GM21381 (cell line): Measurements from ENCODE around the gene SPTBN1.

ENCODE experiments used
- ATAC-seq: cut with Tn5 transposase; IDR thresholded peaks from one replicate; pipeline ENCODE4 v1.9.1; 2021; ENCODE audit warnings: mild to moderate bottlenecking, moderate library complexity; ENCODE audit not compliant: unreplicated experiment

The SPTBN1 gene

DNA sequence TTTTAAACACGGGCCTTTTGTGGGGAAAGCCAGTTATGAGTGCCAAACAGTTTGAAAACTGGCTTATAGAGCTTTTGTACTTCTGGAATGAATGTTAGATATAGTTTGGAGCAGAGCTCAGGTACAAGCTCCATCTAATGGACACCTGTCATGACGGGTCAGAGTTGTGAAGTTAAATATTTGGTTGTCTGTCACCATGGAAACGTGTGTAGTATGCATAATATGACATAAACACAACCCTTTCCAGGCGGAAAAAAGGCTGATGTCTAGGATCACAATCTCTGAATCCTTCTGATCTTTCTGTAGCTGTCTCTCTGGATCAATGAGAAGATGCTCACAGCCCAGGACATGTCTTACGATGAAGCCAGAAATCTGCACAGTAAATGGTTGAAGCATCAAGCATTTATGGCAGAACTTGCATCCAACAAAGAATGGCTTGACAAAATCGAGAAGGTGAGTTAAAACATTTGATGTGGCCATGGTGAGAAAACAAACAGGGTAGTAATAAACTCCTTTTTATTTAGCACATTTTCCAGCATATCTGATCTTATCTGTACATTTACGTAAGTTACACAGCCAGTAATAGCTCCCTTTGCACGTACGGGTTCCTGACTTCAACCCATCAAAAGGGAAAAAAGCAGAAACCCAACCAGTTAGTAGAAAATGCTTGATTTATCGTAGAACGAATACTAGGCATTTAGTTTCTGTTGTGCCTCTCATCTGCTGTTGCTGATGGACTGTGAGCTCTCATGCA is 186.7 kb downstream of the SPTBN1 start:
- ATAC-seq: no peak

DNA sequence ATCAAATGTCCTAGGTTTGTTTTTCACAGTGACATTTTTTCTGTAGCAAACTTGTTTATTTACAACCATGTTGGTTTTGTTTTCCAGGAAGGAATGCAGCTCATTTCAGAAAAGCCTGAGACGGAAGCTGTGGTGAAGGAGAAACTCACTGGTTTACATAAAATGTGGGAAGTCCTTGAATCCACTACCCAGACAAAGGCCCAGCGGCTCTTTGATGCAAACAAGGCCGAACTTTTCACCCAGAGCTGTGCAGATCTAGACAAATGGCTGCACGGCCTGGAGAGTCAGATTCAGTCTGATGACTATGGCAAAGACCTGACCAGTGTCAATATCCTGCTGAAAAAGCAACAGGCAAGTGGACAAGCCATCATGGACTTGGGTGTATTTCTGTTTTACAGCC is 188.1 kb downstream of the SPTBN1 start:
- ATAC-seq: no peak

DNA sequence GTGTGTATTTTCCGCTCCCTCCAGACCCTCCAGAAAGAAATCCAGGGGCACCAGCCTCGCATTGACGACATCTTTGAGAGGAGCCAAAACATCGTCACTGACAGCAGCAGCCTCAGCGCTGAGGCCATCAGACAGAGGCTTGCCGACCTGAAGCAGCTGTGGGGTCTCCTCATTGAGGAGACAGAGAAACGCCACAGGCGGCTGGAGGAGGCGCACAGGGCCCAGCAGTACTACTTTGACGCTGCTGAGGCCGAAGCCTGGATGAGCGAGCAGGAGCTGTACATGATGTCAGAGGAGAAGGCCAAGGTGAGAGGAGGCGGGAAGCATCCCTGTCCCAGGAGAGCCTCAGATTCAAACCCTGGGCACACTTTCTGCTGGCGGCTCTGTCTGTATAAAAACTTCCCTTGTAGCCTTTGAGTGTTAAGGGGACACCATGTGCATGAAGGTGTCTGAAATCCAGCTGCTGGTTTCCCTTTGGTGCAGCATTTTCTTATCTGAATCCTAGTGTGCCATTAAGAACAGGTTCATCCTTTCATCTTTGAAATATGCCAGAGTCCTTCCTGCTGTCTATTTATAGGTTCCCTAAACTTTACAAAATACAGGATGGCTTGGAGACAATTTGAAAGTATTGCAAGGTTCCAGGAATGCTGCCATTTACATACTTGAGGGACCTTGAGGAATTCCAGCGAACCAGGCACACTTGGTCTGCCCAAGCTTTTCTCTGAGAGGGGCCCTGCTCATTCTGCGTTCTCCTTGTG is 190.2 kb downstream of the SPTBN1 start:
- ATAC-seq: no peak

DNA sequence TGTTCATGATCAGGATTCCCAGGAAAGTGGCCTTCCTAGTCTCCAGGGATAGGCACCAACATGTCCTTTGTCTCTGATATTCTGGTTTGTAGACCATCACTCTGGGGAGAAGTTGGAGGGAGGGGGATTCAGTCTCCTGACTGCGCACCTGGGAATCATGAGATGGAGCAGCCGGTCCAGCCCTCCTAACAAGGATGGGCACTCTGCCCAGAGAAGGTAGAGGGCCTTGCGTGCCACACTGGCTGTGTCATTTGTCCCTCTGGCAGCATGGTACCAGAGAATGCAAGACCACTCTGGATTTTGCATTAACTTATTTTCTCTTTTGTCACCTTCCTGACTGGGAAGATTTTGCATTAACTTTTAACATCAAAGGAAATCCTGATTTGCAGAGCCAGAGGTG is 192.1 kb downstream of the SPTBN1 start:
- ATAC-seq: no peak

DNA sequence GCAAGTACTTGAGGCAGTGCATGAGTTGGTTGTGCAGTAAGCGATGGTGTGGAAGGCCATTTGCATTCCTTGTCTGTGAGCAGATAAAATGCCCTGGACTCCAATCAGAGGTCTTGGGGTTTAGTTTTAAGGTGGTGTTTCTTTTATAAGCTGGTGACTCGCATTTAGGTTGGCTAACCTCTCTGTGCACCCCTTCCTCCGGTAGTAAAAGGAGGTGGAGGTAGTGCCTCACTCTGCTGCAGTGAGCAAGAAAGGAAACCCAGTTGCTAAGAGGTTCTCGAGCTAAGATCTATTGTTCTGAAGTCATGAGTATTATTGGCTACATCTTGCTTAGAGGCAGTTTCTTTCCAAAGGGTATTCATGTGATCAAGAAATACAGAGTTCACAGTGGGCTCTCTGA is 193.1 kb downstream of the SPTBN1 start:
- ATAC-seq: no peak

DNA sequence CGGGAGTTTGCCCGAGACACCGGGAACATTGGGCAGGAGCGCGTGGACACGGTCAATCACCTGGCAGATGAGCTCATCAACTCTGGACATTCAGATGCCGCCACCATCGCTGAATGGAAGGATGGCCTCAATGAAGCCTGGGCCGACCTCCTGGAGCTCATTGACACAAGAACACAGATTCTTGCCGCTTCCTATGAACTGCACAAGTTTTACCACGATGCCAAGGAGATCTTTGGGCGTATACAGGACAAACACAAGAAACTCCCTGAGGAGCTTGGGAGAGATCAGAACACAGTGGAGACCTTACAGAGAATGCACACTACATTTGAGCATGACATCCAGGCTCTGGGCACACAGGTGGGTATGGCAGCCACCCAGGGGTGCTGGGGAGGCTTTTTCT is 193.5 kb downstream of the SPTBN1 start:
- no peak for ATAC-seq

DNA sequence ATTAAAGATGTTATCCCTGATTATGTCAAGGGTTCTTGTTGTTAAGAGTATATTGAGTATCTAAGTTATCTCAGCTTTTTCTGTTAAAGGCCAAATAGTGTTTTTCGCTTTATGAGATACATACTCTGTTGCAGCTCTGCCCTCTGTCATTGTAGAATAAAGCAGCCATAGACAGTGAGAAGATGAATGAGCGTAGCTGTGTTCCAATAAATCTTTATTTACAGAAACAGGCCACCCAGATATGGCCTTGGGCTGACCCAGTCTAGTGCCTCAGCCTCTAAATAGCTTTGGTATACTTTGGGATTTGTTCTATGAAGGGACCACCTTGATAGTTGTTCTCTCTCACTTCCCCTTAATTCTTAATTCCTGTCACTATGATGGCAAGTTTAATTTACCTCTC is 194.5 kb downstream of the SPTBN1 start:
- no peak for ATAC-seq

DNA sequence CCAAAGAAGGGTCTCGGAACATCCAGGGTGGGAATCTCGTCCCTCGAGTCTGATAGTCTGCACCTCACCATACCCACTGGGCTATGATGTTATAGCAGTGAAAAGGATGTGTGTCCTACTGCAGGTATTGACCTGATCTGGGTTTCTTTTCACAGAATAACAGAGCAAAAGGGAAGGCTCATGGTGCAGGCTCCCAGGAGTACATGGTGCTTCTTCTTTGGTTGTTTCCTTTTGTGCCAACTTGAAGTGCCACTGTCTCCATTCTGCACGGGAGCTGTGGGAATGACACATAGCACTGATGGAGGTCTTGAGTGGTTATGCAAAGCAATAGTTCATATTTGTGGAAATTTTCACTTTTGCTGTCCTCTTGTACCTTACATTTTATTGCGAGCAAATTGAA is 195.2 kb downstream of the SPTBN1 start:
- no peak for ATAC-seq

DNA sequence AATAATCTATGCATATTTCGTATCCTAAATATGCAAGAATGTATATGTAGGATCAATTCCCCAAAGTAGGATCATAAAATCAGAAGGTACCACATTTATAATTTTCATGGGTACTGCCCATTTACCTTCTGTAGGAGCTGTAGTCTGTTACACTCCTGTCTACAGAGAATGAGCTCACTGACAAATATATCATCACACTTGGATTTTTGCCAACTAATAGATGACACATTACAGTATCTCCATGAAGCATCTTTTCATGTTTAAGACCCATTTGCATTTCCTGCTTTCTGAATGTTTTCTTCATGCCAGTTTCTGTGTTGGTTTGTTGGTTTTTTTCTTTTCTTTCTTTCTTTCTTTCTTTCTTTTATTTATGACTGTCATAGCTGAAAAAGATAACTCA is 196.4 kb downstream of the SPTBN1 start:
- ATAC-seq: peak; percentile 90

DNA sequence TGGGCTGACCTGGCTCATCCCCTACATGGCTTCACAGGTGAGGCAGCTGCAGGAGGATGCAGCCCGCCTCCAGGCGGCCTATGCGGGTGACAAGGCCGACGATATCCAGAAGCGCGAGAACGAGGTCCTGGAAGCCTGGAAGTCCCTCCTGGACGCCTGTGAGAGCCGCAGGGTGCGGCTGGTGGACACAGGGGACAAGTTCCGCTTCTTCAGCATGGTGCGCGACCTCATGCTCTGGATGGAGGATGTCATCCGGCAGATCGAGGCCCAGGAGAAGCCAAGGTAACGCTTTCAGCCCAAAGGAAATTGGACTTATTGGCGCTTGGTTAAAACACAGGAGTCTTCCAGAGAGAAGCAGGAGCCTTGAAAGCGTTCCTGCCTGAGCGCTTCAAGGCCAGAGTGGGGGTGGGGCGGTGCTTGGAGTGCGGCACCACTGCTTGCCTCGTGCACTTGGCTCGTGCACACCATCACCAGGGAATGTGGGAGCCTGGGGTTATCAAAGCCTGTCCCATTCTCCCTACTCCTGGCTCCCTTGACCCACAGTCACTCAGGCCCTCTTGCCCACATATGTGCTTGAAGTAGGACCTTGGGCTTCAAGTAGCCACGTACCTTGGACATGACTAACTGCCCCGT is 197.6 kb downstream of the SPTBN1 start:
- ATAC-seq: no peak

DNA sequence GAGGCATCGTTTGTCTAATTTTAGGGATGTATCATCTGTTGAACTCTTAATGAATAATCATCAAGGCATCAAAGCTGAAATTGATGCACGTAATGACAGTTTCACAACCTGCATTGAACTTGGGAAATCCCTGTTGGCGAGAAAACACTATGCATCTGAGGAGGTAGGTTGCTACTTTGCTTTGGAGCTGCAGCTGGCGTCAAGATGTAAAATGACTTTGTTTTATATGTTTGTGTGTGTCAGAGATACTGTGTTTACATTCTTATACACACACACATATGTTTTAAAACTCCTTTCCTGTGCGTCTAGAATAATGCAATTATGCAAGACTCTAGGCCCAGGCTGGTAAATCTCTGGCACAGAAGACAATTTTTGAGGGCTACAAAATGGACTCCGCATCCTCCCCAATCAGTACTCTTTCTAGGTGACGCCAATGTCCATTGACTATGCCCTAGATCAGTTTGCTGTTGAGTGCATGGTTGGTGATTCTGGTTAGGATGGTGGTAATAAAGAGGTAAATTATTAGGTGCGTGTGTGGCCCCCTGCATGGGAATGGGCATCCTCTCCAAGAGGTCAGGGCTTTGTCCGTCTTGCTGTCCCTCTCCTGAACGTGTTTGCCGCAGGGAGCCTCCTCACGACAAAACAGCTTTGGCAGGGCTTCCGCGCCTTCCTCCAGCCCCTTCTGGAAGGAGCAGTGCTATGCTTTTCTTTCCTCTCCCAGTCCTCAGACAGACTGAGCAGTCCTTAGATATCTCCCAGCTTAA is 199.1 kb downstream of the SPTBN1 start:
- ATAC-seq: no peak

DNA sequence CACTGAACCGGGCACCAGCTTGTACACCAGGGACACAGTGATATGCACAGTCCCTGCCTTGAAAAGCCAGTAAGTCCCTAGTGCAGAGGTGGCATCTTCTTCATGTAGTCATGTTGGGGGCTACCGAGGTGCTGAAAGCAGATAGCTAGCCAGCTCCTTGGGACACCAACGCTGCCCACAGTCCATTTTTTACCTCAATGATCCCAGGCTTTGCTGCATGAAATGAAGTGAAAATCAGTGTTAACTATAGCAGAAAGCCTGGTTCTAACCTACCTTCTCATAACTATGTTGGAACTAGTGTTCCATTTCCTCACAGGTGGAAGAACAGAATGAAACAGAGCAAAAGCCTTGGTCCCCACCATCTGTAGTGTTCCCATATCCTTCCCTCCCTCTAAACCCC is 200.7 kb downstream of the SPTBN1 start:
- ATAC-seq: no peak

DNA sequence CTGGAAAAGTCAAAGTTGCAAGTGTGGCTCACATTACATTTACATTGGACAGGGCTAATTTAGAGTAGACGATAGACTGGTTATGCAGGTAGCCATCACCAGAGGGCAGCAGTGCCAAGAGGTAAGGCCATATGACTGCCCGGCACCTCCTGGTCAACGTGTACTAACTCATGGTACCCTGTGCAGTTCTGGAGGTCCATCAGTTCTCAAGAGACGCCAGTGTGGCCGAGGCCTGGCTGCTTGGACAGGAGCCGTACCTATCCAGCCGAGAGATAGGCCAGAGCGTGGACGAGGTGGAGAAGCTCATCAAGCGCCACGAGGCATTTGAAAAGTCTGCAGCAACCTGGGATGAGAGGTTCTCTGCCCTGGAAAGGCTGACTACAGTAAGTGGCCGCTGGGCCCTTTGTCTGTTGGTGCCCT is 201.5 kb downstream of the SPTBN1 start:
- no peak for ATAC-seq

DNA sequence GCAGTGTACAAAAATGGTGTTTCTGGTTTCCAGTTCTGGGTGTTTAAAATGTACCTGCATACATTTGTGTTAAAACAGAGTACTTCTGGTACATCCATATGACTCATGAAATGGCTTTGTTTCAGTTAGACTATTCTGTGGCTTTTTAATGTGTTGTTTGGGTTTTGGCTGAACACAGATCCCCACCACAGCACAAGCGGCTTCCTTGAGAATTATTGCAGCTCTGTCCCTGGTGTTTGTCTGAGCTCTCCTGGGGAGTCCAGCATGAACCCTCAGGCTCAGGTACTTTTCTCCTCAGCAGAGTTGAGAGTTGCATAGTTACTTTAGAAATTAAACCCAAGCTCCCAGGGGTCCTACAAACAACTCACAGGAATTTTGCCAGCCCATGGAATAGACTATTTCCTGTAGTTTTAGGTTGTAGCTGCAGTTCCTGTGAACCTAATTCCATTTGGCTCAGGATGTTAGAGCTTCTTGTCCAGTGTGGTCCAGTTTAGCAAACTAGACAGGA is 202.5 kb downstream of the SPTBN1 start:
- no peak for ATAC-seq

DNA sequence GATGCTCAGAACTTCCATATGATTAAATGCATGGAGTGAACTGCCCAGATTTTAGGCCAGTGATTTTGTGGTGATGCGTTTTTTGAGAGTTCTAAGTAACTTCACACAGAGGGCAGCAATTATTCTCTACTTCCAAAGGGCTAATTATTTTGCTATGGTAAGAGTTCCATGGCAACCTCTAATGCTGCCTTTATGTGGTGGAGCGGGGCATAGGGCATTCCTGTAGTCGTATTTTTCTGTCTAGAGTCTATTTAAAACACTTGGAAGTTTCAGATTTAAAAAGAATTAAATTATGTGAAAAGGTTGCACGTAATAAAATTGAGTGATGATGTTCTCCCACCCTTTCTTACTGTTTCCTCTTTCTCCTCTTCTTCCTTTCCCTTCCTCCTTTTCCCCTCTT is 203.4 kb downstream of the SPTBN1 start:
- ATAC-seq: no peak

DNA sequence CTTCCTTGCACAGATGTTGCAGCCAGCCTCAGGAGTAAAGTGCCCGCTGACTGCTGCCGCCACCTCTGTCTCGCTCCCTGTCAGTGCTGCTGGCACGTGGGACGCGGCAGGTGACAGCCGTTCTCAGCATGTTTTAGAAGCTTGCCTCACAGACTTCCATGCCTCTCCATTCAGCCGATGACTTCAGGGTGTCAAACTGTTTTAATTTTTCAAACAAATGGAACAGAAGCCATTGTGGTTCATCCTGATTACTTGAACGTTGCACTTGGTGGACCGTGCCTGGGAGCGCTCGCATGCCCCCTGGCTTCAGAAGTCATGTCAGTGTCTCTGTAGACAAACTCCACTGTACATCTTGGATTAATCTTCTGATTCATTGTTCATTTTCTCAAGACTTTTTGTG is 204.6 kb downstream of the SPTBN1 start:
- ATAC-seq: no peak

DNA sequence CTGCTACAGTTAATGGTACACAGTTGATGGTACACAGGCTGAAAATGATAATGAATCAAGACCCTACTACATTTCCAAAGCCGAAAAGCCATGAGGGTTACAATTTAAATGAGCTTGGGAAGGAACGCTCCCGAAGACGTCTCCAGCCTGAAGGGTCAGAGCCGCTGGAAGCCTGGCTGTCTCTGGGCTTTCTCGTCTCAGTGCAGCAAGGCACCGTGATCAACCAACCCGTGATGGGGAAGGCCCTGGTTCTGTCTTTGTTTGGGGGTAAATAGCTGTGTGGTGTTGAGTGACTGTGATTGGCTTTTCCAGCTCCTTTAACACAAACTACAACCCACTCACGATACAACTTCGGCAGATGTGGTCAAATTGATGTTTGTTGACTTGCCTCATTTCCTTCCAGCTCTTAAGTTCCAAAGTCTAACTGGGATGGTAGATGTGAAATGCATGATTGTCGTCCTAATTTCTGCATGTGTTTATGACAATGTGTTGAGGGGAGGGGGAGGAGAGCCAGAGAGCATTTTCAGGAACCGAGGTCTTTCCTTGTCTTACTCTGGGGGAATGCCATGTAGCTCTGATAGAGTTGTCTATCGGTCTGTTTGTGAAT is 207.4 kb downstream of the SPTBN1 start:
- ATAC-seq: no peak

DNA sequence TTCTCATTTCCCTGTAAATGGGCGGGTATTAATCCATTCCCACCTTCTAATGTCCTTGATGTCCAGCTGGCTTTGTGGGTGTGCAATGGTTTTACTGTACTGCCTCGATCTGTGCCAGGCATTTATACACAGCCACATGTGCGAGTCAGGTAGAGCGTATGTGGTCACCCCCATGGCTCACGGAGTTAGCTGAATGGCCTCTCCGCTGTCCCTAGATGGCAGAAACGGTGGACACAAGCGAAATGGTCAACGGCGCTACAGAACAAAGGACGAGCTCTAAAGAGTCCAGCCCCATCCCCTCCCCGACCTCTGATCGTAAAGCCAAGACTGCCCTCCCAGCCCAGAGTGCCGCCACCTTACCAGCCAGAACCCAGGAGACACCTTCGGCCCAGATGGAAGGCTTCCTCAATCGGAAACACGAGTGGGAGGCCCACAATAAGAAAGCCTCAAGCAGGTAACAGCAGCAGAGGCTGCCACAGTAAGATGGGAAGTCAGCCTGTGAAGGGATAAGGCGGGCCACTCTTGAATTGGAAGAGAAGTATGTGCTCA is 208.2 kb downstream of the SPTBN1 start:
- no peak for ATAC-seq

DNA sequence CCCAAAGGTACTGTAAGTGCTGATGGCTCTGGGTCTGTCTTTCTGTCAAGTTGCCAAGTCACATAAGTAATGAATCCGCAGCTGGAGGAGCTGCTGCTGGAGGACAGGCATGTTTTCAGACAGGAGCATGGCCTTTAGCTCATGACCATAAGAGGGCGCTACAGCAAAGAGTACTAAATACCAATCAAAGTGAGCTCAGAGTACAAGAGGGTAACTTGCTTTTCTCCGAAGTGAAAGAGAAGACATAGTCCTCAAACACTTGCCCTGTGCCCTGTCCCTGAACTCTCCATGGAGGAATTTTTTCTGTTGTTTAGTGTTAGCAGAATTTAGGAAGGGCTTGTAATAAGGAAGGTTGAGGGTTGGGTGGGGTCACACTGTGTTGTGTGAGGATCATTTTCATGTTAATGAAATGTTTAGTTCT is 209.3 kb downstream of the SPTBN1 start:
- ATAC-seq: no peak

DNA sequence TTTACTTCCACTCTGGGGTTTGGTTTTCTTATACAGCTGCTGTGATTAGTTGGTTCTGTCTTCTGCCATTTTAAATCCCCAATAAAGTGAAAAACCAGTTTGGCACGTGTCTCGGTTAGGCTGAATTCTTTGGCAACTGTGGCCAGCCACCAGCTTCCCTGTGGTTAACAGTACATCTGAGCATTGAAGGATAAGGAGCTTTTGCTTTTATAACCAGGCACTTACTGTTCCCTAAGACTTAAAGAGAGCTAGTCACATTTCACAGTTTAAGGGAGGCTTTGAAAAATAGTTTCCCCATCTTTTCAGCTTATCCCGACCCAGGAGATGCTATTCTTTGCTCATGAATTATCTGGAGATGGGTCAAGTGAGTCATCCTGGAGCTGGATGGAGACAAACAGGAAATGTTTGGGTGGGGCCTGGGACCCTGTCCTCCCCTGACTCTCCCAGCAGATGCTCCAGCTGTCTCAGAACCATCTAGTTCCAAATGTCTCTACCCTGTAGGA is 210.1 kb downstream of the SPTBN1 start:
- ATAC-seq: no peak
